Effector memory CD8-positive, alpha-beta T cell (primary cell): ENCODE measurements around the gene DUS2.

Source experiments
- ATAC-seq: fragments of 150-1000 bp; cut with Tn5 transposase; replicated peaks from 2 replicates; pipeline ENCODE4 v1.10.0; 2021; ENCODE audit warnings: mild to moderate bottlenecking, moderate library complexity
- DNase-seq, 3 experiments: peaks; one replicate each; pipeline ENCODE4 v3.0.0; 2021
- H3K27ac Mint-ChIP-seq, 2 donors: one replicate each; pipeline ENCODE4 v1.8.0; 2022; ENCODE audit warnings: mild to moderate bottlenecking in 2 of 2, mixed read lengths in 2 of 2, moderate library complexity in 2 of 2
- H3K27me3 Mint-ChIP-seq, 2 donors: one replicate each; pipeline ENCODE4 v1.8.0; 2022; ENCODE audit warnings: mixed read lengths in 2 of 2
- H3K36me3 Mint-ChIP-seq: one replicate; pipeline ENCODE4 v1.8.0; 2022; ENCODE audit warnings: mild to moderate bottlenecking, moderate library complexity, mixed read lengths; ENCODE audit not compliant: insufficient read depth
- H3K4me1 Mint-ChIP-seq, 2 donors: one replicate each; pipeline ENCODE4 v1.8.0; 2022; ENCODE audit warnings: low read depth in 2 of 2, mixed read lengths in 2 of 2
- H3K4me3 Mint-ChIP-seq, 2 donors: one replicate each; pipeline ENCODE4 v1.8.0; 2022; ENCODE audit warnings: mild to moderate bottlenecking in 2 of 2, mixed read lengths in 2 of 2, moderate library complexity in 2 of 2
- H3K9me3 Mint-ChIP-seq, 2 donors: one replicate each; pipeline ENCODE4 v1.8.0; 2022; ENCODE audit warnings: mixed read lengths in 2 of 2

Gene DUS2

GRCh38 chr16:68040506-68041288 lies 17.6 kb downstream of the DUS2 start:
- DNase-seq (peak; percentile 86 to 89 (median 88)), ATAC-seq (peak; percentile 100)
- Mint-ChIP-seq H3K4me1 (peaks cover 9 to 10% of the 10 kb centered on the region in 2 donors), H3K27me3 (no peaks in the 10 kb centered on the region), H3K36me3 (peaks cover 10% of the 10 kb centered on the region), H3K9me3 (no peaks in the 10 kb centered on the region), H3K27ac (peak overlapping the region in 1 of 2 donors; percentile 66), H3K4me3 (no peak overlapping the region)

- H3K4me1 Mint-ChIP-seq, result peaks cover 6 to 7% of the 10 kb centered on the region in 2 donors
- peaks cover 12% of the 10 kb centered on the region for H3K36me3 Mint-ChIP-seq
- no peak for DNase-seq
These were observed 18.7 kb downstream of the DUS2 start for GRCh38 chr16:68041783-68042182.

GRCh38 chr16:68046106-68046505 lies 23.0 kb downstream of the DUS2 start:
- DNase-seq (no peak), ATAC-seq (no peak)
- H3K27me3 Mint-ChIP-seq, result no peaks in the 10 kb centered on the region
- H3K36me3 Mint-ChIP-seq, result peaks cover 10% of the 10 kb centered on the region
- H3K4me3 Mint-ChIP-seq, result no peak overlapping the region
- H3K4me1 Mint-ChIP-seq, result no peaks in the 10 kb centered on the region
- no peaks in the 10 kb centered on the region for H3K9me3 Mint-ChIP-seq
- peak overlapping the region in 1 of 2 donors; percentile 38 for H3K27ac Mint-ChIP-seq

More at GRCh38 chr16:68041783-68042182, 18.7 kb downstream of the DUS2 start:
- Mint-ChIP-seq H3K27me3 (no peaks in the 10 kb centered on the region), H3K27ac (no peak overlapping the region), H3K9me3 (no peaks in the 10 kb centered on the region), H3K4me3 (no peak overlapping the region)
- no peak for ATAC-seq

- ATAC-seq (no peak), DNase-seq (no peak)
- no peaks in the 10 kb centered on the region for H3K9me3 Mint-ChIP-seq
- H3K4me3 Mint-ChIP-seq, result no peak overlapping the region
- peaks cover 17% of the 10 kb centered on the region for H3K36me3 Mint-ChIP-seq
- H3K27ac Mint-ChIP-seq, result peak overlapping the region; percentile 41 to 76
- H3K27me3 Mint-ChIP-seq, result no peaks in the 10 kb centered on the region
- no peaks in the 10 kb centered on the region for H3K4me1 Mint-ChIP-seq
These were observed 24.9 kb downstream of the DUS2 start for GRCh38 chr16:68047987-68048386.

- H3K27me3 Mint-ChIP-seq, result no peaks in the 10 kb centered on the region
- no peak for ATAC-seq
- H3K9me3 Mint-ChIP-seq, result no peaks in the 10 kb centered on the region
- DNase-seq, result no peak
- H3K4me3 Mint-ChIP-seq, result no peak overlapping the region
- H3K4me1 Mint-ChIP-seq, result no peaks in the 10 kb centered on the region
- no peak overlapping the region for H3K27ac Mint-ChIP-seq
- peaks cover 23% of the 10 kb centered on the region for H3K36me3 Mint-ChIP-seq
These were observed 26.4 kb downstream of the DUS2 start for GRCh38 chr16:68049449-68049848.

GRCh38 chr16:68055395-68055794 lies 32.3 kb downstream of the DUS2 start:
- peak overlapping the region in 1 of 2 donors; percentile 41 for H3K4me3 Mint-ChIP-seq
- peak; percentile 16 for ATAC-seq
- no peaks in the 10 kb centered on the region for H3K9me3 Mint-ChIP-seq
- DNase-seq, result no peak
- peaks cover 17% of the 10 kb centered on the region for H3K36me3 Mint-ChIP-seq
- H3K4me1 Mint-ChIP-seq, result peaks cover 11 to 32% of the 10 kb centered on the region in 2 donors
- peak overlapping the region in 1 of 2 donors; percentile 66 for H3K27ac Mint-ChIP-seq
- no peaks in the 10 kb centered on the region for H3K27me3 Mint-ChIP-seq

GRCh38 chr16:68059804-68060203 lies 36.7 kb downstream of the DUS2 start:
- DNase-seq (no peak), ATAC-seq (no peak)
- H3K9me3 Mint-ChIP-seq, result no peaks in the 10 kb centered on the region
- H3K27ac Mint-ChIP-seq, result peak overlapping the region; percentile 90 to 91
- no peaks in the 10 kb centered on the region for H3K27me3 Mint-ChIP-seq
- H3K36me3 Mint-ChIP-seq, result no peaks in the 10 kb centered on the region
- peak overlapping the region in 1 of 2 donors; percentile 50 for H3K4me3 Mint-ChIP-seq
- peaks cover 44 to 68% of the 10 kb centered on the region in 2 donors for H3K4me1 Mint-ChIP-seq

DNA sequence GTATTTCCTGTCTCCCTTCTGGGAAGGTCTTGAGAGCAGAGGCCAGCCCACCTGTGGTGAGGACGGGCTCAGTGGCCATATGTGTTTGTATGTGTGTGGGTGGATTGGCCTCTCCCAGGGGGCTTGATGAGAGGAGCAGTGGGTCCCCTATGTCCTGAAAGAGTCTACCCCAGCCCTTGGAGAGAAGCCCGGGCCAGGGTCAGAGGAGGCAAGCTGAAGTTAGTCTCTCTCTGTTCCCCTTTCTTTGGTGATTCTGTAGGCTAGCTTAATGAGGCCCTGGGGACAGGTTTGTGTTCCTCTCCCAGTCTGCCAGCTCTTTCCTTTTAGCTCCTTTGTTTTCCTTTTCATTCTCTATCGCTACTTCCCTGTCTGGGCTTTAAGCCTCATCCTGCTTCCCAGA lies 38.3 kb downstream of the DUS2 start:
- ATAC-seq, result no peak
- Mint-ChIP-seq H3K4me1 (peaks cover 55 to 69% of the 10 kb centered on the region in 2 donors), H3K36me3 (no peaks in the 10 kb centered on the region), H3K9me3 (no peaks in the 10 kb centered on the region), H3K27me3 (no peaks in the 10 kb centered on the region), H3K27ac (peak overlapping the region; percentile 90 to 91), H3K4me3 (peak overlapping the region; percentile 44 to 76)
- no peak for DNase-seq

DNA sequence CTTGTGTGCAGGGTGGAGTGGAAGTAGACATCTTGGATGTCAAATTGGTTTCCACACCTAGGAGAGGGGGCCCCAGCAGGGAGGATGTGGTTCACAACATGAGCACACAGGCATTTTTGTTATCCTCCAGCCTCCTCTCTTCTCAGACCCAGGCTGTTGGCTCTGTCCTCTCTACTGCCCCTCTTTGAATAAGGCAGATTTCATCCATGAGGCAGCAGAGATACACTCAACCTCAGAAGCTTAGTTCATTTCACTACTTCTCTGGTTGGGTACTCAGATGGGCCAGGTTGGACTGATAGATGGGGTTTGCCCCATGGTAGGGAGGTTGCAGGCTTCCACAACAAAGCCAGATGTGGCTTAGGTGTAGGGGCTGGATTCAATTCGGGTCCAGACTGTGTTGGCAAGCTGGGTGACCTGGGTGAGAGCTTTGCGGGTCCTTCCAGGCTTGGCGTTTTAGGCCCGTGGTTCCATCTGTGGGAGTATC lies 39.9 kb downstream of the DUS2 start:
- peak overlapping the region; percentile 75 to 76 for H3K4me3 Mint-ChIP-seq
- H3K4me1 Mint-ChIP-seq, result peaks cover 67 to 74% of the 10 kb centered on the region in 2 donors
- no peaks in the 10 kb centered on the region for H3K36me3 Mint-ChIP-seq
- no peaks in the 10 kb centered on the region for H3K27me3 Mint-ChIP-seq
- H3K27ac Mint-ChIP-seq, result peak overlapping the region; percentile 90 to 91
- DNase-seq (peak; percentile 48 to 62 (median 49)), ATAC-seq (peak; percentile 86)
- H3K9me3 Mint-ChIP-seq, result no peaks in the 10 kb centered on the region

- H3K9me3 Mint-ChIP-seq, result no peaks in the 10 kb centered on the region
- H3K27ac Mint-ChIP-seq, result peak overlapping the region; percentile 80 to 93
- peaks cover 73 to 75% of the 10 kb centered on the region in 2 donors for H3K4me1 Mint-ChIP-seq
- no peaks in the 10 kb centered on the region for H3K27me3 Mint-ChIP-seq
- peak overlapping the region; percentile 53 to 73 for H3K4me3 Mint-ChIP-seq
- H3K36me3 Mint-ChIP-seq, result no peaks in the 10 kb centered on the region
- DNase-seq, result peak; percentile 61 to 74 (median 68)
- peak; percentile 52 for ATAC-seq
These were observed 41.8 kb downstream of the DUS2 start for GRCh38 chr16:68064791-68065365.

DNA sequence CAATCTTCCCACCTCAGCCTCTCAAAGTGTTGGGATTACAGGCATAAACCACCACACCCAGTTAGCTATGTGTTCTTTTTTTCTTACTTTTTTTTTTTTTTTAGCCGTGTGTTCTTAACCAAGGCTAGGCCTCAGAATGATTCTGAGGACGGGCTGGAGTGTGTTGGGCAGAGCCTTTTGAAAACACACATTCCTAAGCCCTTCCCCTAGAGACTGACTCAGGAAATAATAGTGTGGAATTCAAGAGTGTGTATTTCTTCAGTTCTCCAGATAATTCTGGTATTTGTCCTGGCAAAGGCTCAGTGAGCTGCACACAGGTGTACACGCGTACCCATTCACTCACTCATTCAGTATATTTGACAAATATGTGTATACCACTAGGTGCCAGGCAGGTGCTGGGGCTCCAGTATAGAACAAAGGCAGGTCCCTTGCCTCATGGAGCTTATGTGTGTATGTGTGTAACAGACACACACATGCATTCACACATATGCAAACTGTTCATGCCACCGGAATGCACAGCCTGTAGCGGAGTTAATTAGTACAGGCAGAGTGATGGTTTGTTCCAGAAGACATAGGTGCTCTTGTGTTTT lies 42.7 kb downstream of the DUS2 start:
- Mint-ChIP-seq H3K27ac (peak overlapping the region; percentile 80 to 93), H3K36me3 (no peaks in the 10 kb centered on the region)

DNA sequence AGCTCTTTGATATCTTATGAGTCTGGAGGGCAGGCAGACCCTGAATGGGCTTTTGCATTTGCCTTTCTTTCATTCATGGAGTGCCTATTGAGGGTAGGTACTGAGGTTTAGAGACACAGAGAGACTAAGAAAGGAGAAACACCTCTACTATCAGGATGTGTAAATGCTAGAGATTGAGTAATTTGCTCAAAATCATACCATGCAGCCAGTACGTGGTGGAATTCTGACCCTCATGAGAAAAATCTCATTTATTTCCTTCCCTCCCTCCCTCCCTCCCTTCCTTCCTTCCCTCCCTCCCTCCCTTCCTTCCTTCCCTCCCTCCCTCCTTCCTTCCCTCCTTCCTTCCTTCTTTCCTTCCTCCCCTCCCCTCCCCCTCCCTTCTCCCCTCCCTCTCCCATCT lies 43.7 kb downstream of the DUS2 start:
- peak overlapping the region; percentile 80 to 93 for H3K27ac Mint-ChIP-seq
- DNase-seq (no peak), ATAC-seq (no peak)
- no peaks in the 10 kb centered on the region for H3K27me3 Mint-ChIP-seq
- H3K4me1 Mint-ChIP-seq, result peaks cover 76 to 79% of the 10 kb centered on the region in 2 donors
- H3K36me3 Mint-ChIP-seq, result peaks cover 4% of the 10 kb centered on the region
- H3K9me3 Mint-ChIP-seq, result no peaks in the 10 kb centered on the region
- H3K4me3 Mint-ChIP-seq, result no peak overlapping the region

More for the DNA sequence above, 42.7 kb downstream of the DUS2 start:
- Mint-ChIP-seq H3K9me3 (no peaks in the 10 kb centered on the region), H3K4me3 (peak overlapping the region in 1 of 2 donors; percentile 30), H3K27me3 (no peaks in the 10 kb centered on the region), H3K4me1 (peaks cover 79% of the 10 kb centered on the region in 2 donors)
- DNase-seq, result no peak
- ATAC-seq, result no peak

DNA sequence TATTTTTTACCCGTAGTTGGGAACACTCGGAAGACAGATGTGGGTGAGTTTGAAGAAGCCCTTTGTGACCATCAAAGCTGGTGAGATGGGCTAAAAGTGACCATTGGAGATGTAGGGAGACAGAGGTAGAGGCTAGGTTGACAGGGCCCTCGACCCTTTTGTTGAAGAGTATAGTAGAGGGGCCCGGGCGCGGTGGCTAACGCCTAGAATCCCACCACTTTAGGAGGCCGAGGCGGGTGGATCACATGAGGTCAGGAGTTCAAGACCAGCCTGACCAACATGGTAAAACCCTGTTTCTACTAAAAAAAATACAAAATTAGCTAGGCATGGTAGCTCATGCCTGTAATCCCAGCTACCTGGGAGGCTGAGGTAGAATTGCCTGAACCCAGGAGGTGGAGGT lies 45.8 kb downstream of the DUS2 start:
- Mint-ChIP-seq H3K27me3 (no peaks in the 10 kb centered on the region), H3K4me1 (peaks cover 74 to 76% of the 10 kb centered on the region in 2 donors), H3K9me3 (no peaks in the 10 kb centered on the region), H3K27ac (peak overlapping the region in 1 of 2 donors; percentile 23), H3K4me3 (peak overlapping the region in 1 of 2 donors; percentile 22), H3K36me3 (peaks cover 4% of the 10 kb centered on the region)
- ATAC-seq (no peak), DNase-seq (no peak)
